ENCODE data around the gene TEX13C. TPM values are rescaled to one million over a fixed set of nuclear protein-coding genes. Genes with fewer than 3 reads are reported as not detected.

The TEX13C gene
- total and polyA plus RNA-seq, 10 of the 15 experiments (the other 5 are each of a cell fraction or from before 2014, with no cell fraction given): not detected

GRCh38 chrX:125295337-125295736 is 24.3 kb upstream of the TEX13C start (continued):
- TF ChIP-seq, protein P1, sequence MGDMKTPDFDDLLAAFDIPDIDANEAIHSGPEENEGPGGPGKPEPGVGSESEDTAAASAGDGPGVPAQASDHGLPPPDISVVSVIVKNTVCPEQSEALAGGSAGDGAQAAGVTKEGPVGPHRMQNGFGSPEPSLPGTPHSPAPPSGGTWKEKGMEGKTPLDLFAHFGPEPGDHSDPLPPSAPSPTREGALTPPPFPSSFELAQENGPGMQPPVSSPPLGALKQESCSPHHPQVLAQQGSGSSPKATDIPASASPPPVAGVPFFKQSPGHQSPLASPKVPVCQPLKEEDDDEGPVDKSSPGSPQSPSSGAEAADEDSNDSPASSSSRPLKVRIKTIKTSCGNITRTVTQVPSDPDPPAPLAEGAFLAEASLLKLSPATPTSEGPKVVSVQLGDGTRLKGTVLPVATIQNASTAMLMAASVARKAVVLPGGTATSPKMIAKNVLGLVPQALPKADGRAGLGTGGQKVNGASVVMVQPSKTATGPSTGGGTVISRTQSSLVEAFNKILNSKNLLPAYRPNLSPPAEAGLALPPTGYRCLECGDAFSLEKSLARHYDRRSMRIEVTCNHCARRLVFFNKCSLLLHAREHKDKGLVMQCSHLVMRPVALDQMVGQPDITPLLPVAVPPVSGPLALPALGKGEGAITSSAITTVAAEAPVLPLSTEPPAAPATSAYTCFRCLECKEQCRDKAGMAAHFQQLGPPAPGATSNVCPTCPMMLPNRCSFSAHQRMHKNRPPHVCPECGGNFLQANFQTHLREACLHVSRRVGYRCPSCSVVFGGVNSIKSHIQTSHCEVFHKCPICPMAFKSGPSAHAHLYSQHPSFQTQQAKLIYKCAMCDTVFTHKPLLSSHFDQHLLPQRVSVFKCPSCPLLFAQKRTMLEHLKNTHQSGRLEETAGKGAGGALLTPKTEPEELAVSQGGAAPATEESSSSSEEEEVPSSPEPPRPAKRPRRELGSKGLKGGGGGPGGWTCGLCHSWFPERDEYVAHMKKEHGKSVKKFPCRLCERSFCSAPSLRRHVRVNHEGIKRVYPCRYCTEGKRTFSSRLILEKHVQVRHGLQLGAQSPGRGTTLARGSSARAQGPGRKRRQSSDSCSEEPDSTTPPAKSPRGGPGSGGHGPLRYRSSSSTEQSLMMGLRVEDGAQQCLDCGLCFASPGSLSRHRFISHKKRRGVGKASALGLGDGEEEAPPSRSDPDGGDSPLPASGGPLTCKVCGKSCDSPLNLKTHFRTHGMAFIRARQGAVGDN (IDR thresholded peaks at IDR 0.05): no peak
- no peak for TF ChIP-seq YBX1 (IDR thresholded peaks at IDR 0.05)
- TF ChIP-seq GABPA (IDR thresholded peaks at IDR 0.05; ENCODE audit: low read depth): no peak
- TF ChIP-seq KAT2A (conservative IDR thresholded peaks at IDR 0.05; ENCODE audit: control insufficient read depth, low read depth, low read length): no peak
- peak; percentile 31; the same call in 1 of the 2 replicates for TF ChIP-seq ZBED1 (IDR thresholded peaks at IDR 0.05; ENCODE audit: borderline replicate concordance)
- TF ChIP-seq, protein P2, sequence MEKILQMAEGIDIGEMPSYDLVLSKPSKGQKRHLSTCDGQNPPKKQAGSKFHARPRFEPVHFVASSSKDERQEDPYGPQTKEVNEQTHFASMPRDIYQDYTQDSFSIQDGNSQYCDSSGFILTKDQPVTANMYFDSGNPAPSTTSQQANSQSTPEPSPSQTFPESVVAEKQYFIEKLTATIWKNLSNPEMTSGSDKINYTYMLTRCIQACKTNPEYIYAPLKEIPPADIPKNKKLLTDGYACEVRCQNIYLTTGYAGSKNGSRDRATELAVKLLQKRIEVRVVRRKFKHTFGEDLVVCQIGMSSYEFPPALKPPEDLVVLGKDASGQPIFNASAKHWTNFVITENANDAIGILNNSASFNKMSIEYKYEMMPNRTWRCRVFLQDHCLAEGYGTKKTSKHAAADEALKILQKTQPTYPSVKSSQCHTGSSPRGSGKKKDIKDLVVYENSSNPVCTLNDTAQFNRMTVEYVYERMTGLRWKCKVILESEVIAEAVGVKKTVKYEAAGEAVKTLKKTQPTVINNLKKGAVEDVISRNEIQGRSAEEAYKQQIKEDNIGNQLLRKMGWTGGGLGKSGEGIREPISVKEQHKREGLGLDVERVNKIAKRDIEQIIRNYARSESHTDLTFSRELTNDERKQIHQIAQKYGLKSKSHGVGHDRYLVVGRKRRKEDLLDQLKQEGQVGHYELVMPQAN (conservative IDR thresholded peaks at IDR 0.05): no peak
- no peak for TF ChIP-seq NFYA (IDR thresholded peaks at IDR 0.05; ENCODE audit: borderline replicate concordance, low read depth, low read length)
- no peak for TF ChIP-seq HDAC6 (IDR thresholded peaks at IDR 0.05; ENCODE audit: unreplicated experiment)
- peak; percentile 61 for TF ChIP-seq JUNB (IDR thresholded peaks at IDR 0.05)
- TF ChIP-seq NBN (IDR thresholded peaks at IDR 0.05): no peak
- no peak for TF ChIP-seq MYC (IDR thresholded peaks at IDR 0.05; ENCODE audit: insufficient read depth, insufficient read length, insufficient replicate concordance, low read length, severe bottlenecking)
- no peak for TF ChIP-seq NFXL1 (IDR thresholded peaks at IDR 0.05; ENCODE audit: borderline replicate concordance)
- TF ChIP-seq RELB (IDR thresholded peaks at IDR 0.05; ENCODE audit: low read depth): no peak
- TF ChIP-seq CREB1 (IDR thresholded peaks at IDR 0.05; ENCODE audit: low read depth): peak; percentile 81
- TF ChIP-seq KDM1A (IDR thresholded peaks at IDR 0.05; ENCODE audit: borderline replicate concordance): no peak
- TF ChIP-seq TARDBP (IDR thresholded peaks at IDR 0.05; ENCODE audit: borderline replicate concordance): no peak
- no peak for TF ChIP-seq ZZZ3 (IDR thresholded peaks at IDR 0.05; ENCODE audit: control insufficient read depth, insufficient read length, low read depth)
